ENCODE measurements around the gene PARD6G.

The PARD6G gene

DNA sequence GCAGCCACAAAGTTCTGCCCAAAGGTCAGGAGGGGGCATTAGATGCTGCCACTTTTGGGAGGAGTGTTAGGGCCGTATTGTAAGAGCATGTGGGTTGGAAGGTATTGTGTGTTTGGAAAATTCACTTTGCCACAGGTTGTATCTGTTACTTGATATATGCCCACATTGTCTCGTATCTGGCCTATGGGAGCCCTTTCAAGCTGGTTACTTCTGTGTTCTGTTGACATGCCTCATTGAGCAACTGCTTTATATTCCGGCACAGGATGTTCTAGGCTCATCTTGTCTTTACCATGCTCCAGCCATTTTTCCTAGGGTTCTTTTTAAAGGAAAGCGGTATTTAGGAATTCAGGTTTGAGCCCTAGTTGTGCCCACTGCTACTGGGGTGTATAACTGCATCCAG, 132.3 kb downstream of the PARD6G start:
- TF ChIP-seq, protein P1, sequence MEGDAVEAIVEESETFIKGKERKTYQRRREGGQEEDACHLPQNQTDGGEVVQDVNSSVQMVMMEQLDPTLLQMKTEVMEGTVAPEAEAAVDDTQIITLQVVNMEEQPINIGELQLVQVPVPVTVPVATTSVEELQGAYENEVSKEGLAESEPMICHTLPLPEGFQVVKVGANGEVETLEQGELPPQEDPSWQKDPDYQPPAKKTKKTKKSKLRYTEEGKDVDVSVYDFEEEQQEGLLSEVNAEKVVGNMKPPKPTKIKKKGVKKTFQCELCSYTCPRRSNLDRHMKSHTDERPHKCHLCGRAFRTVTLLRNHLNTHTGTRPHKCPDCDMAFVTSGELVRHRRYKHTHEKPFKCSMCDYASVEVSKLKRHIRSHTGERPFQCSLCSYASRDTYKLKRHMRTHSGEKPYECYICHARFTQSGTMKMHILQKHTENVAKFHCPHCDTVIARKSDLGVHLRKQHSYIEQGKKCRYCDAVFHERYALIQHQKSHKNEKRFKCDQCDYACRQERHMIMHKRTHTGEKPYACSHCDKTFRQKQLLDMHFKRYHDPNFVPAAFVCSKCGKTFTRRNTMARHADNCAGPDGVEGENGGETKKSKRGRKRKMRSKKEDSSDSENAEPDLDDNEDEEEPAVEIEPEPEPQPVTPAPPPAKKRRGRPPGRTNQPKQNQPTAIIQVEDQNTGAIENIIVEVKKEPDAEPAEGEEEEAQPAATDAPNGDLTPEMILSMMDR (IDR thresholded peaks at IDR 0.05; ENCODE audit: low read depth, low read length, missing control alignments): no peak
- H3K27ac ChIP-seq: no peak overlapping the region
- no peak for DNase-seq
- in situ Hi-C loops (cut with HindIII; ENCODE audit: low pct_ligation_motif_present, low sequenced_read_pairs): no loop called here
- H3K36me3 ChIP-seq (replicated peaks): peaks cover 11% of the 10 kb centered on the region
- no peaks in the 10 kb centered on the region for H3K27me3 ChIP-seq (replicated peaks)
- H3K4me3 ChIP-seq (ENCODE audit: low read depth, low read length): no peak overlapping the region

DNA sequence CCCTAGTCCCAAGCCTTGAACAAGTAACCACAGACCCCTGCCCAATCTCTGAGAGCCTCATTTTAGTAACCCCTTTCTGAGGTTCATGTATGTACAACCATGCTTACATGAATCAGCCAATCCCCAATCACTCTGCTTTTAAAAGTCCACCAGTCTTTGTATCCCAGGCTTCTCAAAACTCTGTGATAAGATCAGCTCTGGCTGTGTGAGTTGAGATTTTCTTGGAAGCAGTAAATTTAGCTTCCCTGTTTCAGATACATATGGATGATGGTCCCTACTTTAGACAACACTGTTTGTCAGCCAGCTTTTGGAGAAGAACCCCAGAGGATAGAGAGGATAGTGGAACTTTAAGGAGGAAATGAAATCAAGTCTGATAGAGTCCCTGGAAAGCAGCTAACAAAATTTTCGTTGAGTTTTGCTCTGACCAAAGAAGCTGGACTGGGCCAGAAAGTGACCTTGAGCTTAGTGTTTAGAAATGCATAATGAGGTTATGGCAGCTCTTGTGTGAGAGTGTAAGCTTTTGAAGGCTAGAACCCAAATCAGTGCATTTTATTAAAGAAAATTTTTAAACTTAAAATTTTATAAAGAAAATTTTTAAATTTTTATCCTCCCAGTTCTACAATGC, 134.6 kb downstream of the PARD6G start:
- TF ChIP-seq, protein P1 (IDR thresholded peaks at IDR 0.05; ENCODE audit: low read depth, low read length, missing control alignments): no peak
- no peaks in the 10 kb centered on the region for H3K36me3 ChIP-seq (replicated peaks)
- no peak for DNase-seq

DNA sequence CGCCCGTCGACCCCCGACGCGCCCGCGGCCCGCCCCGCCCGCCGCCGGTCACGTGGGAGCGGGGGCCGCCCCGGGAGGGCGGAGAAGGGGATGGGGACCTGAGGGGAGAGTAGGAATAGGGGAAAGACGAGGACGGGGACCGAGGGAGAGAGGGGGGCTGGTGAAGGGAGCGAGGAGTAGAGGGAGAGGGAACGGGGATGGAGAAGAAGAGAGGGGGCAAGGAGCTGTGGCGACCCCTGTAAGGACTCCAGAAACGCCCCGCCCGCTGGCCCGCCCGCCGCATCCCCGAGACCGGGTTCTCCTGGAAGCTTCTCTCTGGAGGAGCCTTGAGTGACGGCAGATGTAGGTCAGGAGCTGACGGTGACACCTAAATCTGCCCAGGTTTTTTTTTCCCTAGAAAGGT, 137.6 kb downstream of the PARD6G start:
- TF ChIP-seq, protein P1 (IDR thresholded peaks at IDR 0.05; ENCODE audit: low read depth, low read length, missing control alignments): no peak
- peak overlapping the region; percentile 30 for H3K27ac ChIP-seq
- in situ Hi-C loops (cut with HindIII; ENCODE audit: low pct_ligation_motif_present, low sequenced_read_pairs): no loop called here
- peak; percentile 44 for DNase-seq
- H3K27me3 ChIP-seq (replicated peaks): no peaks in the 10 kb centered on the region
- no peaks in the 10 kb centered on the region for H3K36me3 ChIP-seq (replicated peaks)
- peak overlapping the region; percentile 77 for H3K4me3 ChIP-seq (ENCODE audit: low read depth, low read length)

More for the DNA sequence above, 134.6 kb downstream of the PARD6G start:
- Histone ChIP-seq H3K27me3 (replicated peaks) (no peaks in the 10 kb centered on the region), H3K27ac (no peak overlapping the region), H3K4me3 (ENCODE audit: low read depth, low read length) (no peak overlapping the region)
- in situ Hi-C loops (cut with HindIII; ENCODE audit: low pct_ligation_motif_present, low sequenced_read_pairs): no loop called here

DNA sequence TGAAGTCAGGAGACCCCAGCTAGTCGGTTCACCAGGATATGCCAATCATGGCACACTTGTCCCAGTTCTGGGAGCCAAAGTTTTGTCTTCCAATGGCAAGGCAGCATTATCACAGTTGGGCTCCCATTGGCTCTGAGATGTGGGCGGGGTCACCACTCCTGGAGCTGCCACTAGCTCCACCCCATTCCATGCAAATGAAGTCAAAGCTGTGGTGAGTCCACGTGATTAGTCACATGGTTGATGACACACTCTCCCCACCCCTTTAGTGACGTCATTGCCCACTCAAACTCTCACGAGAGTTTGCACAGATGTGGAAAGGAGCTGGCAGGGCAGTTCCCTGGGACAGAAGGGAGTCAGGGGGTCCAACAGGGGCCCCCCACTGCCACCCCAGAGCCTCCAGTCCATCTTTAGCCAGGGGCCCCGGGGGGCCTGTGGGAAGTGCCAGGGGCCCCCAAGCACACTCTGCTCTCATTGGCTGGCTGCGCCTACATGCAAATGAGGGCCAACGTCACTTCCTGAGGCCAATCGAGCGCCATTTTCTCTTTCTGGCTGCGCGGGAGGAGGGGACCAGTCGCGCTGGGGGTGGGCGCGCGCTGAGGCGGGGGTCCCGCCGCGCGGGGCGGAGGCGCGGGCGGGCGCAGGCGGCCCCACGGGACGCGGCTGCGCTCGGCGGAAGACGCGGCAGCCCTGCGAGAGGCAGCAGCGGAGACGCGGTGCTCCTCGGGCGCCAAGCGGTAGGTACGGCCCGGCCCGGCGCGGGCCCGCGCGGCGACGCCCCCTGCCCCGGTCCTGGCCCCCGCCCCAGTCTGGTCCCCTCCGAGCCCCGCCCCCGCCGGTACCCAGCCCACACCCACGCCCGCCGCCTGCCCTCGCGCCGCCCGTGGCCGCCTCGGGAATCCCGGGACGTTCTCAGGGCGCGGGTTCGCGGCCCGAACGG, 138.3 kb downstream of the PARD6G start, which contains the start of gene ADNP2:
TSS of gene ADNP2 (plus strand) at position 524 of the 937 bp plus-strand sequence. CDS start 8,281 bp downstream, outside the sequence.
- no peaks in the 10 kb centered on the region for H3K27me3 ChIP-seq (replicated peaks)
- peak within 1 kb of the TSS; percentile 84 for H3K27ac ChIP-seq
- DNase-seq: peak; percentile 98
- no peaks in the 10 kb centered on the region for H3K36me3 ChIP-seq (replicated peaks)
- TF ChIP-seq, protein P1 (IDR thresholded peaks at IDR 0.05; ENCODE audit: low read depth, low read length, missing control alignments): no peak
- in situ Hi-C loops (cut with HindIII; ENCODE audit: low pct_ligation_motif_present, low sequenced_read_pairs): no loop called here
- H3K4me3 ChIP-seq (ENCODE audit: low read depth, low read length): peak within 1 kb of the TSS; percentile 77

DNA sequence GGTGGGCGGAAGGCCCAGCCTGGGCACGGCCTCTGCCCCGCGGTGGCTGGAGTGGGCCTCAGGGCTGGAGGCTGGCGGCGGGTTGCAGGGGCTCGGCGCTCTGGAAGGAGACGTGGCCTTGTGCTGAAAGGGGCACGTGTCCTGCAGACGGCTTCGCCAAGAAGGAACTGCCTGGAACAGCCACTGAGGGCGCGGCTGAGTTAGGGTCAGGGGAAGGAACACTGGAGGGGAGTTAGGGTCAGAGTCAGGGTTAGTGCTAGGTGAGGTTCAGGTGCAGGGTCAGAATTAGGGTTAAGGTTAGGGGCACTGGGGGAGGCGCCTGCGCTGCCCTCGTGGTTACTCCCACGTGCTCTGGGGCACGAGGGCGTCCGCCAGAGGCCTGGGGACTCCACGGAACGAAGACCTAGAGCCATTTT, 139.2 kb downstream of the PARD6G start:
- Histone ChIP-seq H3K4me3 (ENCODE audit: low read depth, low read length) (no peak overlapping the region), H3K36me3 (replicated peaks) (no peaks in the 10 kb centered on the region), H3K27me3 (replicated peaks) (no peaks in the 10 kb centered on the region), H3K27ac (no peak overlapping the region)
- DNase-seq: no peak
- in situ Hi-C loops (cut with HindIII; ENCODE audit: low pct_ligation_motif_present, low sequenced_read_pairs): no loop called here
- TF ChIP-seq, protein P1 (IDR thresholded peaks at IDR 0.05; ENCODE audit: low read depth, low read length, missing control alignments): no peak

Data from brain microvascular endothelial cell (primary cell).